ENCODE results near the gene NTSR2. TPM values are rescaled to one million over a fixed set of nuclear protein-coding genes. Genes with fewer than 3 reads are reported as not detected.

The NTSR2 gene
- total and polyA plus RNA-seq, 5 donors = 0.15 to 0.16 TPM; not detected in 3

GRCh38 chr2:11610624-11611242, 59.3 kb downstream of the NTSR2 start:
- Histone ChIP-seq H3K9me3 (ENCODE audit: control insufficient read depth, low read length) (no peaks in the 10 kb centered on the region), H3K4me1 (ENCODE audit: control insufficient read depth, insufficient read depth, low read length) (no peaks in the 10 kb centered on the region), H3K27me3 (ENCODE audit: control insufficient read depth, insufficient read depth) (no peaks in the 10 kb centered on the region), H3K4me3 (ENCODE audit: low read length) (no peak overlapping the region), H3K27ac (ENCODE audit: low read length) (no peak overlapping the region)
- 98% methylated on average over 38 of the region's 38 CpGs for WGBS
- intact Hi-C loops (cut with DNase I) = no loop called here
- peak in 1 of 3 donors; percentile 43 for DNase-seq
- ATAC-seq = no peak

Other genes starting within 250 kb of the NTSR2 start
- gene E2F6, start 204.0 kb downstream of the NTSR2 start, total RNA-seq = 10 to 100 TPM; 15.7 to 19.9 (median 16.2) TPM
- 10.9 TPM for gene E2F6, start 204.0 kb downstream of the NTSR2 start, polyA plus RNA-seq
- gene GREB1, start 136.2 kb downstream of the NTSR2 start, total RNA-seq = 10 to 100 TPM in 3 of 4 donors, 1 to 10 TPM in 1; 7.3 to 17.7 (median 11.1) TPM
- 4.6 TPM for gene GREB1, start 136.2 kb downstream of the NTSR2 start, polyA plus RNA-seq
- gene LPIN1, start 76.4 kb upstream of the NTSR2 start, total RNA-seq = 10 to 100 TPM; 24.5 to 42.9 (median 38.7) TPM
- 15.3 TPM for gene LPIN1, start 76.4 kb upstream of the NTSR2 start, polyA plus RNA-seq